ENCODE data around the gene CHST13.

Gene CHST13

DNA sequence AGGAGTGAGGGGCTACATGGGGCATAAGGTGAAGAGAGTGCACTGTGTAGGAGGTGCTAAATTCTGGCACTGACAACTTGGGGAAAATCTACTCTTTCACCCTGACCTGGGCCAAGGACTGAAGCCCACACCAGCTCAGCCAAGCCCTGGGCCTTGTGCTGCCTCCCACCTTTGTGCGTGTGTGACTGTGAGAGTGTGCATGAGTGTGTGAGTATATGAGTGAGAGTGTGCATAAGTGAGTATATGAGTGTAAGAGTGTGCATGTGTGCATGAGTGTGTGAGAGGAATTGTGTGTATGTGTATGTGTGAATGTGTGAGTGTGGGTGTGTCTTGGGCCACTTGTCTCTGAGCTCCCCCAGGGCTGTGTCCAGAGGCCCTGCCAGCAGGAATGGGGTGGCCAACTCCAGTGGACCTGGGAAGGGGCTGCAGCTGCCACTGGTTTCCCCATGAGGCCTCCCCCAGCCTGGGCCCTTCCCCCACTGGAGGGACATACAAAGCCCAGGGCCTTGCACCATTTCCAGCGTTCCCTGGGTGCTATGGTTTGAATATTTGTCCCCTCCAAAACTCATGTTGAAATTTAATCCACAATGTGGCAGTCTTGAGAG lies 19.6 kb downstream of the CHST13 start:
- DNase-seq = no peak

DNA sequence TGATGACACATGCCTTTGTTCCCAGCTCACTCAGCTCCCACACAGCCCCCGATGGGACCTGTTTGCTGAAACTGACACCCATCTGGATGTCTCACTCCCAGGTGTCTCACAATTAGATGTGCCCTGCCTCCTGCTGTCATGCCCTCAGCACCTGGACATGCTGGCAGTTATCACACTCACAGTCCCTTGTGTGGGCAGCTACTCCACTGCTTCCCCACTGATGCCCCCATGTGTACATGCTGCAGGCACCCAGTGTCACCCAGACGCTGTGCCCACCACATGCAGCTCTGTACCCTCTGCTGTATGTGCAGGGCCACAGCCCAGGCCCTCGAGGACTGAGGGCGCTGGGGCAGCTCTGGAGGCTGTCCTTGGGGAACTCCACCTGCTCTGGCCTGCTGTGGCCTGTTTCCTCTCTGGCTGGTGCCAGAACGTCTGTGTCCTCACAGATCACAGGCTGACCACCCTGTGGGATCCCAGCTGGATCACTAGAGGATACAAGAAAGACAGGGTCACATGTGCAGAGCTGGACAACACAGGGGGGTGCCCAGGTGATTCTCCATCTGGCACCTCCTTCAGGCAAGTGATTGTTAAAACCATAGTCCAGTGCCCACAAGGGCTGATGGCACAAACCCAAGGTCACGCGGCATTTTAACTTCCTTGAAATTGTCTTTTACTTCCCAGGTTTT lies 20.8 kb downstream of the CHST13 start:
- no peak for DNase-seq

DNA sequence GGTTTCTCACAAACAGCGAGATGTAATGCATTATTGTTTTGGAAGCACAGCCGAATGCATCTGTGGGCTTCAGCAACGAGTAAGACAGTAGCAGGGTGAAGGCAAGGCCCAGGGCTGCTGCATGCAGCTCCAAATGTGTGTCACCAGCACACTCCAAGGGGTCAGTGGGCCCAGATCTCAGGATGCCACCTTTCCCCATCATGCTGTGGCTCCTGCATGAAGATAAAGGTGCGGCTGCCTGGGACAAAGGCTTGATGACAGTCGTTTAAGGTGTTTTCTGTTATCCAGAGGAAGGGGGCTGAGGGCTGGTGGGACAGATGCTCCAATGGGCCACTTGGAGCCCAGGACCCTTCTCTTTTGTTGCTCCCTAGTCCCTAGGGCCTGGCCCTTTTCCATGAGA lies 21.6 kb downstream of the CHST13 start:
- DNase-seq = no peak

DNA sequence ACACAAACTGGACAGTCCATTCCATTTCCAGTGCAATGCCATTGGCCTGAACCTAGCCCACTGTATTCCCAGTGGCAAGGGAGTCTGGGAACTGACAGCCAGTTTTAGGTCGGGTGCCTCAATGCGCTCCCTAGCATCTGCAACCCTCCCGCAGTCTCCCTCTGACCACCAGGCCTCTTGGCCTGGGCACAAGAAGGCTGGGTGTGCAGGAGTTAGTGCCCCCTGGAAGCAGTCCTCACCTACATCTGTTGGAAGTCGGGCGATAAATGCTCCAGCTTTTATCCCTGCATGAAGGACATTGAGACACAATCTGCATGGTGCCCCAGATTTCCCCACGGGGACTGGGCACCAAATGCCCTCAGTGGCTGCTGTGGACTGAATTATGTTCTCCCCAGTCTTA lies 22.1 kb downstream of the CHST13 start:
- DNase-seq = no peak

DNA sequence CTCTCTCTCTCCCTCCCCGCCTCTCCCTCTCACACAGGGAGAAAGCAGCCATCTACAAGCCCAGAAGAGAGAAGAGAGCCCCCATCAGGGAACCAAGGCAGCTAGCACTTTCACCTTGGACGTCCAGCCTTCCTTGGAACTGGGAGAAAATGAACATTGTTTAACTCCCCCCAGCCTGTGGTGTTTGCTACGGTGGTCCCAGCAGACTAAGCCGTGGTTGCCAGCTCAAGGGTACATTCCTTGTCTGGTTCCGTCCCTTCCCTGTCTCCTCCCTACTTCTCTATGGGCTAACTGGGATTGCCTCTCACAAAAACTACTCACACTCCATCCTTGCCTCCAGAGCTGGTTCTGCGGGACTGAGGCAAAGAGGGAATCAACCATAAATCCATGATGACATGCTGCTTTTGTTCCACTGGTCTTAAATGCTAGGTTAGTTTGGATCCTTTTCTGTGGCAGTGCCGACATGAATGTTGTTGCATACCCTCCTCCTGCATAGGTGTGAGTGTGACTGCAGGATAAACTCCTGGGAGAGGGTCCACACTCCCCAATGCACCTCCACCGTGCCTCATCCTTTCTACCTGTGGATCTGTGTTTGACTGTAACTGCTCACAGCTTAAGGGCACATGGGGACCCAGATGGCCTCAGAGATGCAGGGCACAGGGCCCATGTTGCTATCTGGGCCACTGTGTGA lies 22.7 kb downstream of the CHST13 start:
- no peak for DNase-seq

DNA sequence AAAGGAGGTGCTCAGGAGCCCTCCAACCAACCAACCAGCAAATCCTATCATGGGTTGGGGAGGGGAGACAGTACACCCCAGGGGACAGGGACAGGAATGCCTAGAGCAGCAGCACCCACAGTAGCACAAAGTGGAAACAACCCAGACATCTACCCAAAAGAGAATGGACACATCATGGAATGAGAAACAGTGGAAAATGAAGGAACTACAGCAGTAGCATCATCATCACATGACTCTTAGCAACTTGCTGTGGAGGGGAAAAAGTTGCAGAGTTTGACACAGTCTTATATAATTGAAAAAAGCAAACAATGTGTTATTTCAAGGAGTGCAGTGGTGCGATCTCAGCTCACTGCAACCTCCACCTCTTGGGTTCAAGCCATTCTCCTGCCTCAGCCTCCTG lies 23.8 kb downstream of the CHST13 start:
- no peak for DNase-seq

DNA sequence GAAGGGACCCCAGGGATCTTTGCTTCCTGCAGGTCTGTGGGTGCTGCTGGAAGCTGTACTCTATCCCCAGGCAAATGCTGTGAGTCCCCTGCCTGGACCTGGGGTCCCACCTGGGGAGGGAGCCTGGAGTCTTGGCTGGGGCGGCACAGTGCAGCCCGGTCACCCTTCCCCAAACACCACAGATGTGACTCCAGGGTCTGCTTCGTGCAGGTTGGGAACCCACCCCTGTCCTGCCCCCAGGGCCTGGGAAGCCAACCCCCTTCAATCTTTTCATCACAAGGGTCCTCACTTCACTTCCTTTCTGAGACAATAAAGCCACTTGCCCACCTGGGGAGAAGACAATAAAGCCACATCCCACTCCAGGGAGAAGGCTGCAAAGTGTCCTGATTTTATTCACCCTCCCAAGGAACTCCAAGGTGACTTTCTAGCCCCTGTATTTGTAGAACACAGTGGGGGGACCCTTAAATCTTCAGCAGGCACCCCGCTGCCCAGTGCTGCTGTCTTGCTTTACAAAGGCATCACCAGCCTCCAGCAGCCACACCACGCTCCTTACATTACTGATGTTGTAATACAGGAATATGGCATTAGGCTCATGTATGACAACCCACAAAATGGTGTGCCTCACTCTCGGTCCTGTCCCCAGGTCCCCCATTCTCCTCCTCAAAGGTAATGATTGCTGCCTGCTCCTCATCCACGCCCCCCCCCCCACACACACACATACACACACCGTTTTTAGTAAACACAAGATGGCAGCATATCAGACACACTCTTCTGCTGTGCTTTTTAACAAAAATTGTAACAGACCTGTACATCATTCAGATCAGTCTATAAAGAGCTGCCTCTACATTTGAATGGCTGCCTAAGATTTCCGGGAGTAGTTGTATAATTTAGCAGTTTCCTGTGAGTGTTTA lies 24.9 kb downstream of the CHST13 start:
- DNase-seq = no peak

DNA sequence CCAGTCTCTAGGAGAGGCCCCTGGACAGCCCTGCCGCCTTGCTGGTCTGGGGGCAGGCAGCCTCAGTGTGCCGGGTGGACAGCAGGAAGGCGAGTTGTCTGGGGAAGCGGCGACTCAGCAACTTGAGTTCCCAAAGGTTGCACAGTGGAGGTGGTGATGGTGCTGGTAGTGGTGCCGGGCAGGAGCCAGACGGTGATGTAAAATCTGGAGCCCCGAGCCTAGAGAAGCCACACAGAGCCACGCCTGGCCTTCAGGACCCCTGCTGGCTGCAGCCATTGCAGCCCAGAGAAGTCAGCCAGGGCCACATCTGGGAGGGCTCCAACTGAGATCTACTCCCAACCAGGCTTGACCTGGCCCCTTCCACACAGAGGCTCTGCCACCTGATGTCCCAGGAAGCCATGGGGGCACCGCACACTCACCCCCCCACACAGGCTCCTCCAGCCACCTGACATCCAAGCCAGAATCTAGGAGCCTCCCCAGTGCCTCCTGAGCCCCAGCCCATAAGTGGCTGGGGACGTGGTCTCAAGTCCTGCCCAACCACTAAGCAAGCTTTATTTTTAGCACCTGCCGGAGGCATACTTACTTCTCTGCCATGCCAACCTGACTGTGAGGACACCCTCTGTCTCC lies 26.0 kb downstream of the CHST13 start:
- no peak for DNase-seq

DNA sequence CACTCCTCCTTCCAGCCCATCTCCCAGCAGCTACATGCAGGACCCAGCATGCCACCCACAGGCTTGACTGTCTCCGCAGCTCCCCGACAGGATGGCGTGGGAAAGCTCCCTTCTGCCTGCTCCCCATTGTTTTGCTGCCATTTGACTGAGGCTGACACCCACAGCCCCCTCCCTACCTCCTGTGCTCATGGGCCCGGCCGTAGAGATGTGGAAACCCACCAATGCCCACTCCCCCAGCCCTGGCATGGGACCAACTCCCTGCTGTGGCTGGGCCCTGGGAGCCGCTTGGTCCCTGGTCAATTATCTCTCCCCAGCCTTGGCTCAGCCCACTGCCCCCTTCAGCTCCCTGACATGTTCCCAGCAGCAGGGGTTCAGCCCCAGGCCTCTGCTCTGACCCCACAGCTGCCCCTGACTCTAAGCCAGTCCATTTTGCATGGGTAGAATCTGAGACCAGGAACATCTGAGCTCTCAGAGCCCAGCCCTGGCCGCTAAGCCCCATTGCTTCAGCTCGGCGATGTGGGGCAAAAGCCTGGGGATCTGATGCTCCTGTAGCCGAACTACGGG lies 26.6 kb downstream of the CHST13 start:
- DNase-seq = no peak

DNA sequence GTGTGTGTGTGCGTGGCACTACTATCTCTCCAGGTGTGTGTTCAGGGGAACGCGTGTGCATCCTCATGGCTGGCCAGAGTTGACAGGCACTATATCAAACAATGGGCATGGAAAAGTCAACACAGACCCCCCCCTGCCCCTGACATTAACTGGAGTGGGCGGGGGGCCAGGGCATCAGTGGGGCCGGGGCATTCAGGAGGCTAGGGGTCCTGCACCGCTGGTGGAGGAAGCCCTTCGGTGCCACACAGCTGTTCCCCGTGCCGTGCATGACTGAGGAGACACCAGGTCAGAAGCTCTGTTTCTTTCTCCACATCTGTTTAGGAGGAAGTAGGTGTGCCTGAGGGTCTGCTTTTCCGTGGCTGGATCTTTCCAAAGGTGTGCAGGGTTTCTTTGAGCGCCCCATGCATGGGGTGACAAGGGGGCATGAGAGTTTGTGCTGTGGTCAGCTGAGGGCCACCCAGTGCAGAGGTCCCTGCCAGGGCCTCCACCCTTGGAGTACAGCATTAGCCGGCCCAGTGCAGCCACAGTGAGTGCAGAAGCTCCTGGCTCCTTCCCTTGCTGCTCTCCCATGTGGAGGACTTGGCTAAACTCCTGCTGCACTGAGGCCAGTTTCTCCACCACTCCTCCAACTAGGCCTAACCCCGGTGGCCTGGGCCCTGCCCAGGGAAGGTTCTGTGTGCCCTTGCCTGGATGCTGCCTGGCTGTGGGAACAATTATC lies 27.3 kb downstream of the CHST13 start:
- no peak for DNase-seq

DNA sequence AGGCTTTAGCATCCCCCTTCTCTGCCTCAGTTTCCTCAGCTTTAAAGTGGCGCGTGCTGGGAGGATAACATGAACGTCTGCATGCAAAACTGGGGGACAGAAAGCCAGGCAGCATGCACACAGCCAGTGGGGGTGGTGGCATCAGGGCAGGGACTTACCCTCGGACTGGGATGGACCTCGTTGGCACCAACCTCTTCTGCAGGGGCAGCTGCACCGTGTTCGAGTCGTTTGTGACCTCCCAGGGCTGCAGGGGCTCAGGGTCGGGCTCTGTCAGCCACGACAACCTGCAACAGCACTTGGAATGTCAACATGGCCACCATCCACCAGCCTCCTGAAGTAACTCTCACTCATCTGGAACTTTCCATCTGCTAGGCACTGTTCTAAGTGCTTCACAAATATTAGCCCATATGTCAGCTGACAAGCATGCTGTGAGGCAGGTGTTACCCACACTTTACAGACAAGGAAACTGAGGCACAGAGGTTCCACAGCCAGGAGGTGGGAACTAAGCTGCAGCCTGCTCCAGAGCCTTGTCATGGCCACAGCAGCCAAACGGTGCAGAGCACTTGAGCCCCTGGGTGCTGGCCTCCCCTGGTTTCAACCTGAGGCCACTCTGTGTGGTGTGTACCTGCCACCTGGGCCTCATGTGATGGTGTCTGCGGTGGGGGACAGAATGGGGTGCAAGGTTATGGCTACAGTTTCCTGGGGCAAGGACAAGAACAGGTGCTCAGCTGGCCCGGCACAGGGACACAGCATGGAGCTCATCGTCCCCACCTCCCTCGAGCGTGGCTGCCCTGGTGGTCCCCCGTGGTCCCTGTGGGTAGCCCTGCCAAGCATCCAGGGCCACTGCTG lies 28.1 kb downstream of the CHST13 start:
- no peak for DNase-seq

DNA sequence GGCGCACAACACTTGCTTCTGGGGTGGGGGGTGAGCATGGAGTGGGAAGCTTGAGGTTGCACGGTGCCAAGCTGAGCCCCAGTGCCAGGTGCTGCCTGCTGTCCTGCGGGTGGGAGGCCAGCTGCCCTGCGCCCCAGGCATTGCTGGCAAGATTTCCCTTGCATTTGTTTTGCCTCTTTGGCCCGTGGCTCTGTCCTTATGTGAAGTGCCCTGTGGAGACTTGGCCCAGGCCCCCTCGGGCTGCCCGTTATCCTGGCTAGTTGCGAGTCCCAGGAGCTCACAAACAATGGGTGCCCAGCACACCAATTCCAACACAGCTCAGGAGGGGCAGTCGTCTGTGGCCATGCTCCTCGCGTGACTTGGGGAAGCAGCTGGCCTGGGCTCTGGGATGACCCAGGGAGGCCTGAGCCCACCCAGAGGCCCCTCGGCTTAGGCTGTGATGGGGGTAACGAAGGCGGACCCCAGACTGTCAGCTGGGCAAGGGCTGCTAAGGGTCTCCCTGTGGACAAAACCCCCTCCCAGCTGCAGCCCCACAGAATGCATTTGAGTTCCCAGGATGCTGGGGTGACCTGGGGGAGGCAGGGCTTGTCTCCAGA lies 28.8 kb downstream of the CHST13 start:
- no peak for DNase-seq

DNA sequence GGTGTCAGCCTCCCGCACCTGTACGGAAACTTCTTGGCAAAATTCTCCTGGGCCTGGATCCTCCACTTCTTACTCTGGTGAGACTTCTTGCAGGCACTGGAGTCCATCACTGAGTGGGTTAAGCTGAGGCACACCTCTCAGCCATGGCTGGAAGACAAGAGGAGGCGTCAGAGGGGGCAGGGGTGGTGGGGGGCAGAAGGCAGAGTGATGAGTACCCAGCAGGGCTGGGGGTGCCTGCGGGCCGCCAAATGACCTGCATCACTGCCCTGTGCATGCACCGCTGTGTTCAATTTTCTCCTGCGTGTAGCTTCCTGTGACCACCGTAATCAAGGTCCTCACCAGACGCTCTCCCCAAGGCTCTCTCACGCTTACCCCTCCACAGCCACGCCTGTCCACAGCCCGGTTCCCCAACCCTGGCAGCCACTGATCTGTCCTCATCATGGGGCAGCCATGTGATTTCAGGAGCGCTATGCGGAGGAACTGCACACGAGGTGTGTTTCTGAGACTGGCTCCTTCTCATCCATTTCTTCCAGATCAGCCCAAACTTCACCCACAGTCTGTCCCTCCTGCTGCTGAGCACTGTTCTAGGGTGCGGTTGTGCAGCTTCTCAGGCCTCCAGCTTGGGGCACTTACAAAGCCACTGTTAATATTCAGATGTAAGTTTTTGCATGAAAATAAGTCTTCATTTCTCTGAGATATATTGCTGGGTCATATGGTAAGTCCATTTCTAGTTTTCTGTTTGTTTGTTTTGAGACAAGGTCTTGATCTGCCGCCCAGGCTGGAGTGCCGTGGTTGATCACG lies 29.5 kb downstream of the CHST13 start:
- no peak for DNase-seq

DNA sequence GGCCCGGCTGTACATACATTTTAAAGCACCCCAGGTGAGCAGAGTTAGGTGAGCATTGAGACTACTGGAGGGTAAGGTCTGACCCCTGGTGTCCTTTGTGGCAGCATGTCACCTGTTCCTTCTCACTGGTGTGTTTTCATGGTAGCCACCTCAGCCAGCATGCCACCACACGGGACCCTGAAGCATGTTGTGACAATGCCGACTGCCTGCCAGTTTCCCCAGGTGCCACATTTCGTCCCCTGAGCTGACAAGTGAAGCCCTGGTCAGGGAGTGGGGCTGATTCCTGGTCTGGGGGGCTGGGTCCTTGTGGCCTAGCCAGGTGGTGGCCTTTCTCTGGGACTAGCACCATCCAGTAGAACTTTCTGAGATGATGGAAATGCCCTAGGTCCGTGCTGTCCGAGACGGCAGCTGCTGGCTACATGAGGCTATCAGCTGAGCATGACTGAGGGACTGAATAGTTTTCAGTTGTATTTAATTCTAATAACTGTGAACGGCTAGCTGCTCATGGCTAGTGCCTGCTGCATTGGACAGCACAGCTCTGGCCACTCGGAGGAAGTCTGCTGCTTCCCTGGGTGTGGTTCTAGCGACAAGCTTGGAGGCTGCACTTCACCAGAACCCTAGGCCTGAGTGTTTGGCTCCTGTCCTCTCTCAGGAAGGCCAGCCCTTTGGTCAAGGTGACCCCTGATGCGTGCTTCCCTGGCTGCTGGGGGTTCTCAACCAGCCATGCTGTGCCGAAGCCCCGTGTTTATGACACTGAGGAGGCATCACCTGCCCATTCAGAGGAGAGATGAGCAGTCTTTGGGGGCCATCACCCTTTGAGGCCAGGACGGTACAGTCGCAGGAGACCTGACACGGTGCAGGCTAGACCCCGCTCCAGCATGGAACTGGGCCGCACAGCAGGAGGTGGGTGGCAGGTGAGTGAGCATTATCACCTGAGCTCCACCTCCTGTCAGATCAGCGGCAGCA lies 30.9 kb downstream of the CHST13 start:
- no peak for DNase-seq

DNA sequence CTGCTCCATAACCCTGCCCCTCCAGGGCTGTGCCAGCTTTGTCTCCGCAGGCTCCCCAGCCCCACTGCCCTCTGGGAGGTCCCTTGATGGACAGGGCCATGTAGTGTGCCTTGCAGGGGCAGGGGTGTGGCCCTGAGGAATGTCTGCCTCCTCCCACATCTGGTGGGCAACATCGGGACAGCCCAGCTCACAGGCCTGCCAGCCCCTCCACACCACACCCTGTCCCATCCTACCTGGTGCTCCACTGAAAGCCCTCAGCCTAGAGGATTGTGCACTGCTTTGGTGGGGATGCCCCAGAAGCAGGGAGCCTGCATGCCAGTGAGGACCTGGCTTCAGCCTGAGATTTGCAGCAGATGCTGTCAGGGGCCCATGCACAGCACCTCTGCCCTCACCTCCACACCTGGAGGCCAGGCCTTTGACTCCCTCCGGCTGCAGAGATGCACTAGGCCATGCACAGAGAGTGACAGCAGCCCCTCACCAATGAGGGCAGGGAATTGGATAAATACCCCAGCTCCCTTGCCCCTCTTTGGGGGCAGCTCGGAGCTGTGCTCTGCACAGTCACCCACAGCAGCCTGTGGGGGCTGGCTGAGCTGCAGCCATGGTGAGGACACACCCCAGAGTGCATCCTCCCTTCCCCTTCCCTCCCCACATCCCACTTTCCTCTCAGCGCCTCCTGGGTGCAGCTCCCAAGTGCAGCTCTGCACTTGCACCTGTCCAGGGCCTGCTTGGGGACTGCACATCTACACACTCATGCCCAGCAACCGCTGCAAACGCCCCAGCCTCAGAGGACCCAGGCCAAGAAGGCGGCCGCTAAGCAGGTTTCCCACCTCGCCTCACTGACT lies 32.1 kb downstream of the CHST13 start:
- DNase-seq = no peak

DNA sequence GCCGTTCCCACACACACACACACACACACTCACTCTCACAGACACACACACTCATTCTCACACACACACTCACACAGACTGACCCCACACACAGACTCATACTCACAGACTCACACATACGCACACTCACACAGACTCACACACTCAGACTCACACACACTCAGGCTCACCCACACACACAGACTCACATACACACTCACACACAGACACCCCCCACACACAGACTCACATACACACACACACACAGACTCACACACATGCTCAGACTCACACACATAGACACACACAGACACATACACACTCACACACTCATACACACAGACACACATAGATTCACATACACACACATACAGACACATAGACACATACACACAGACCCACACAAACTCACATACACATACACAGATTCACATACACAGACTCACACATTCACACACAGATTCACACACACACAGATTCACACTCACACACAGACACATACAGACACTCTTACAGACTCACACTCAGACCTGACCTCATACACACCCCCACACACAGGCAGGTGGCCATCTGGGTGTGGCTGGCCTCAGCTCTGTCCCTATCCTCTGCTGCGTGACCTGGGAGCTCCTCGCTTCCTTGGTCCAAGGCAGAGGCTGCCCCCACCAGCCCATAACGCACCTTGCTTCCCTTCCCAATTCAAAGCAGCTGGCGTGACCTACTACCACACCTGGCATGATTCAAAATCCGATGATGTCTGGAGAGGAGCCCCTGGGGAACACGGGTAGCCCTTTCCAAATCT lies 32.9 kb downstream of the CHST13 start:
- DNase-seq = no peak

DNA sequence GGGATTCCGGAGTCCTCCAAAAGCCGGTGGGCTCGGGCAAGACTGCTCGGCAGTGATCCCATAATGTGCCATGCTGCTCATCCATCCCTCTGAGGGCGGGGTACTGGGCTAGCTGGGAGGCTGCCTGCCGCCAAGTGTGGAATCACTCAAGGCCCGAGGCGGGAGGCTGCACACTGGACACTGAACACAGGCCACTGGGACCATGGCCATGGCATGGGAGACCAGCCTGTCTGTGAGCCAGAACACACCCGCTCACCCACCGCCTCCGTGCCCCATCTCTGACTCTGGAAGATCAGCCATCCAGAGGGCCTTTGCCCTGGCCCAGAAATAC lies 33.4 kb downstream of the CHST13 start:
- DNase-seq = no peak
